DOHH2 (cell line): ENCODE results near the gene INPP4B.

ENCODE experiments used
- H3F3A ChIP-seq: fragments of 200-600 bp; sonication (generic), shearing (Covaris generic); 2 replicates; pipeline ENCODE4 v1.6.0; 2016; ENCODE audit warnings: antibody characterized with exemption, mild to moderate bottlenecking; ENCODE audit not compliant: control insufficient read depth, insufficient read depth
- H3K27ac ChIP-seq: fragments of 200-600 bp; sonication (generic); 2 replicates; pipeline ENCODE4 v1.5.1; 2014; ENCODE audit warnings: low read depth, mild to moderate bottlenecking, low read length, moderate library complexity
- H3K27me3 ChIP-seq: fragments of 200-600 bp; sonication (generic); 2 replicates; pipeline ENCODE4 v1.6.1; 2014; ENCODE audit warnings: mild to moderate bottlenecking, low read length, mixed read lengths; ENCODE audit not compliant: control insufficient read depth
- H3K36me3 ChIP-seq: fragments of 200-600 bp; sonication (generic); 2 replicates; pipeline ENCODE4 v1.6.1; 2014; ENCODE audit warnings: mild to moderate bottlenecking, low read length, moderate library complexity, mixed read lengths; ENCODE audit not compliant: control insufficient read depth
- H3K4me1 ChIP-seq: fragments of 200-600 bp; sonication (generic); 2 replicates; pipeline ENCODE4 v1.6.1; 2014; ENCODE audit warnings: mild to moderate bottlenecking, low read length, mixed read lengths; ENCODE audit not compliant: control insufficient read depth
- H3K4me2 ChIP-seq: fragments of 200-600 bp; sonication (generic); 2 replicates; pipeline ENCODE4 v1.6.0; 2014; ENCODE audit warnings: mild to moderate bottlenecking, low read length, moderate library complexity
- H3K4me3 ChIP-seq: fragments of 200-600 bp; sonication (generic); 2 replicates; pipeline ENCODE4 v1.5.1; 2014; ENCODE audit warnings: mild to moderate bottlenecking, low read length, mixed read lengths
- H3K79me2 ChIP-seq: fragments of 200-600 bp; sonication (generic); 2 replicates; pipeline ENCODE4 v1.6.1; 2014; ENCODE audit warnings: mild to moderate bottlenecking, low read length, mixed read lengths; ENCODE audit not compliant: control insufficient read depth
- H3K9me2 ChIP-seq: fragments of 200-600 bp; sonication (generic); replicated peaks from 2 replicates; pipeline ENCODE4 v1.6.1; 2014; ENCODE audit warnings: mild to moderate bottlenecking, low read length, mixed read lengths; ENCODE audit not compliant: control insufficient read depth
- H3K9me3 ChIP-seq: fragments of 200-600 bp; sonication (generic); 2 replicates; pipeline ENCODE4 v1.6.1; 2014; ENCODE audit warnings: antibody characterized with exemption, low read length, mixed read lengths; ENCODE audit not compliant: control insufficient read depth, insufficient read depth
- H4K20me1 ChIP-seq: fragments of 200-600 bp; sonication (generic); 2 replicates; pipeline ENCODE4 v1.6.0; 2014; ENCODE audit warnings: low read depth, mild to moderate bottlenecking, antibody characterized with exemption, low read length, moderate library complexity; ENCODE audit not compliant: control insufficient read depth, insufficient read depth
- CTCF ChIP-seq: fragments of 200-600 bp; sonication (generic); IDR thresholded peaks from one replicate; pipeline ENCODE4 v1.5.1; 2014; ENCODE audit warnings: antibody characterized with exemption, mild to moderate bottlenecking, low read depth, low read length; ENCODE audit not compliant: poor library complexity, severe bottlenecking
- EZH2phosphoT487 ChIP-seq: fragments of 200-600 bp; sonication (generic); IDR thresholded peaks from 2 replicates; pipeline ENCODE4 v1.6.1; 2017; ENCODE audit warnings: borderline replicate concordance, mild to moderate bottlenecking, antibody characterized with exemption, low read length, moderate library complexity, mixed read lengths

The INPP4B gene

GRCh38 chr4:142065086-142065647 is 780.9 kb downstream of the INPP4B start:
- H3K27me3 ChIP-seq, result no peaks in the 10 kb centered on the region
- no peaks in the 10 kb centered on the region for H3K9me3 ChIP-seq
- no peaks in the 10 kb centered on the region for H3K9me2 ChIP-seq
- H3K4me3 ChIP-seq, result no peak overlapping the region
- H3K36me3 ChIP-seq, result no peaks in the 10 kb centered on the region
- TF ChIP-seq EZH2phosphoT487 (no peak), CTCF (no peak)
- no peaks in the 10 kb centered on the region for H4K20me1 ChIP-seq
- H3K27ac ChIP-seq, result no peak overlapping the region
- no peaks in the 10 kb centered on the region for H3F3A ChIP-seq
- H3K4me1 ChIP-seq, result no peaks in the 10 kb centered on the region
- no peak overlapping the region for H3K4me2 ChIP-seq
- H3K79me2 ChIP-seq, result no peaks in the 10 kb centered on the region

- H3K4me3 ChIP-seq, result no peak overlapping the region
- H3K36me3 ChIP-seq, result no peaks in the 10 kb centered on the region
- no peaks in the 10 kb centered on the region for H4K20me1 ChIP-seq
- no peaks in the 10 kb centered on the region for H3K9me3 ChIP-seq
- no peaks in the 10 kb centered on the region for H3K4me1 ChIP-seq
- H3K27ac ChIP-seq, result no peak overlapping the region
- no peaks in the 10 kb centered on the region for H3F3A ChIP-seq
- TF ChIP-seq CTCF, result no peak
- no peak for TF ChIP-seq EZH2phosphoT487
- no peaks in the 10 kb centered on the region for H3K79me2 ChIP-seq
- no peaks in the 10 kb centered on the region for H3K9me2 ChIP-seq
- no peaks in the 10 kb centered on the region for H3K27me3 ChIP-seq
- no peak overlapping the region for H3K4me2 ChIP-seq
Measured at GRCh38 chr4:142064181-142064580, 781.9 kb downstream of the INPP4B start.

DNA sequence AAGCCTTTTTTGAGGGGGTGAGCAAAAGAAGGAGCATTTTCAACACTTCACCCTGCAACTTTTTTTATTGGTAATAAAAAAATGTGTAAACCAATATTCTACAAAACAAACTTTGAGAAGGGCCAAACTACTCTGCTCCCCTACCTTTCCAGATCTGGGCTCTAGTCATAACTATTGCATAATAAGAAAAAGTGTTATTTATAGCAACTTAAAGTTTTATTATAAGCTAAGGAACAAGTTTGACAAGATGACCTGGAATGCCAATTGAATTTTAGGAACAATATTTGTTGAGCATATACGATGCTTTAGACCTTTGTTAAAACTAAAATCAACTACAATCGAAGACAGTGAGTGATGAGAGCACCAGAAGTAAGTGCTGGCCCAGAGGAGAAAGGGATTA is 800.1 kb downstream of the INPP4B start:
- no peak overlapping the region for H3K27ac ChIP-seq
- H3K27me3 ChIP-seq, result no peaks in the 10 kb centered on the region
- H3K4me1 ChIP-seq, result no peaks in the 10 kb centered on the region
- H3K79me2 ChIP-seq, result no peaks in the 10 kb centered on the region
- H3K9me3 ChIP-seq, result no peaks in the 10 kb centered on the region
- TF ChIP-seq CTCF (no peak), EZH2phosphoT487 (no peak)
- H3K9me2 ChIP-seq, result no peaks in the 10 kb centered on the region
- H3F3A ChIP-seq, result no peaks in the 10 kb centered on the region
- no peaks in the 10 kb centered on the region for H4K20me1 ChIP-seq
- no peaks in the 10 kb centered on the region for H3K36me3 ChIP-seq
- no peak overlapping the region for H3K4me2 ChIP-seq
- no peak overlapping the region for H3K4me3 ChIP-seq

DNA sequence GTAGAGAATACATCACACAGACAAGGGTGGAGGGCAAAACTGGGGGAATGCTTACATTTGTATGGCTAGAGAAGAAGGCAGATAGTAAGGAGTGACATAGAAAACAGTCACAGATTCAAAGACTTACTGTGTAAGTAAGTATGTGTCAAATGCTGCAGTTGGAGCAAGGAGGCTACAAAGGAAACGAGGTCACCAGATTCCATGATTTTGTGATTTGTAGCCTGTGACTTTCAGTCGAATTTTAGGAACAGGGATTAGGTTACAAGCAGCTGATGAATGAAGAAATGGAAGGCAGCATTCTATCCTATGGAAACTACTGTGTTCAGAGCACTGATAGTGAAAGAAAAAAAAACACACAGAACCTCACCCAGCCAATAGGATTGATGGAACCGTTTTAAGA is 801.8 kb downstream of the INPP4B start:
- Histone ChIP-seq H3K9me2 (no peaks in the 10 kb centered on the region), H3F3A (no peaks in the 10 kb centered on the region), H3K9me3 (no peaks in the 10 kb centered on the region), H3K36me3 (no peaks in the 10 kb centered on the region), H3K4me2 (no peak overlapping the region), H3K27me3 (no peaks in the 10 kb centered on the region), H3K4me1 (no peaks in the 10 kb centered on the region), H4K20me1 (no peaks in the 10 kb centered on the region), H3K79me2 (no peaks in the 10 kb centered on the region), H3K4me3 (no peak overlapping the region), H3K27ac (no peak overlapping the region)
- no peak for TF ChIP-seq CTCF
- no peak for TF ChIP-seq EZH2phosphoT487
